GM23338 (cell line): ENCODE measurements around the gene AKR7A3. TPM values are rescaled to one million over a fixed set of nuclear protein-coding genes. Genes with fewer than 3 reads are reported as not detected.

Experiments used
- ATAC-seq: fragments of 200-7000 bp; cut with Tn5 transposase; 3 replicates; pipeline ENCODE4 v1.9.1; 2020
- DNase-seq: peaks from one replicate; pipeline ENCODE4 v3.0.0-alpha.2; 2015; ENCODE audit warnings: low spot score
- H2AFZ ChIP-seq: fragments of 200-600 bp; sonication (generic); 2 replicates; pipeline ENCODE4 v1.8.0; 2016; ENCODE audit warnings: antibody characterized with exemption, mild to moderate bottlenecking, moderate library complexity
- H3F3A ChIP-seq: fragments of 200-600 bp; sonication (generic); replicated peaks from 2 replicates; pipeline ENCODE4 v1.8.0; 2017; ENCODE audit warnings: antibody characterized with exemption, mixed run types, low read depth
- H3K27ac ChIP-seq: fragments of 200-600 bp; sonication (generic); 2 replicates; pipeline ENCODE4 v1.6.1; 2016; ENCODE audit warnings: low read depth
- H3K27me3 ChIP-seq: fragments of 200-600 bp; sonication (generic); 2 replicates; pipeline ENCODE4 v1.8.0; 2016; ENCODE audit warnings: mild to moderate bottlenecking, mixed run types, moderate library complexity; ENCODE audit not compliant: insufficient read depth
- H3K36me3 ChIP-seq: fragments of 200-600 bp; sonication (generic); 2 replicates; pipeline ENCODE4 v1.8.0; 2016; ENCODE audit warnings: mild to moderate bottlenecking; ENCODE audit not compliant: insufficient read depth
- H3K4me1 ChIP-seq: fragments of 200-600 bp; sonication (generic); 2 replicates; pipeline ENCODE4 v1.8.0; 2016; ENCODE audit warnings: mild to moderate bottlenecking, moderate library complexity; ENCODE audit not compliant: insufficient read depth
- H3K4me2 ChIP-seq: fragments of 200-600 bp; sonication (generic); 2 replicates; pipeline ENCODE4 v1.7.1; 2017; ENCODE audit warnings: mixed run types
- H3K4me3 ChIP-seq: fragments of 200-600 bp; sonication (generic); 2 replicates; pipeline ENCODE4 v1.6.1; 2016; ENCODE audit warnings: mixed run types
- H3K79me2 ChIP-seq: fragments of 200-600 bp; sonication (generic); replicated peaks from 2 replicates; pipeline ENCODE4 v1.8.0; 2017; ENCODE audit warnings: mild to moderate bottlenecking; ENCODE audit not compliant: insufficient read depth
- H3K9me2 ChIP-seq: fragments of 200-600 bp; sonication (generic); 2 replicates; pipeline ENCODE4 v1.8.0; 2017; ENCODE audit not compliant: insufficient read depth
- H4K20me1 ChIP-seq: fragments of 200-600 bp; sonication (generic); replicated peaks from 2 replicates; pipeline ENCODE4 v1.8.0; 2017; ENCODE audit warnings: mild to moderate bottlenecking; ENCODE audit not compliant: insufficient read depth
- H3K27ac Mint-ChIP-seq: 2 replicates; pipeline ENCODE4 v1.8.0; 2020; ENCODE audit warnings: inconsistent platforms, mild to moderate bottlenecking, moderate library complexity, mixed read lengths
- H3K27me3 Mint-ChIP-seq: 3 replicates; pipeline ENCODE4 v1.8.0; 2022; ENCODE audit warnings: low read depth, mild to moderate bottlenecking, moderate library complexity, mixed read lengths, inconsistent platforms; ENCODE audit not compliant: insufficient read depth, poor library complexity
- H3K36me3 Mint-ChIP-seq: 3 replicates; pipeline ENCODE4 v1.8.0; 2021; ENCODE audit warnings: low read depth, mild to moderate bottlenecking, inconsistent platforms, moderate library complexity, mixed read lengths
- H3K4me1 Mint-ChIP-seq: 3 replicates; pipeline ENCODE4 v1.8.0; 2020; ENCODE audit warnings: mild to moderate bottlenecking, inconsistent platforms, mixed read lengths
- H3K4me3 Mint-ChIP-seq: 3 replicates; pipeline ENCODE4 v1.8.0; 2021; ENCODE audit warnings: moderate library complexity, mild to moderate bottlenecking, inconsistent platforms, mixed read lengths
- H3K9me3 Mint-ChIP-seq: 3 replicates; pipeline ENCODE4 v1.8.0; 2020; ENCODE audit warnings: moderate library complexity, mild to moderate bottlenecking, inconsistent platforms, mixed read lengths
- CREB1 ChIP-seq: fragments of 250-450 bp; sonication (Bioruptor Pico); IDR thresholded peaks from 2 replicates; pipeline ENCODE4 v1.5.0; 2020; ENCODE audit warnings: low read depth, mild to moderate bottlenecking, moderate library complexity
- EZH2 ChIP-seq: fragments of 200-600 bp; sonication (generic); IDR thresholded peaks from one replicate; pipeline ENCODE4 v1.8.0; 2017; ENCODE audit warnings: antibody characterized with exemption, mild to moderate bottlenecking, low read depth; ENCODE audit not compliant: unreplicated experiment
- EZH2phosphoT487 ChIP-seq: fragments of 200-600 bp; sonication (generic); IDR thresholded peaks from one replicate; pipeline ENCODE4 v1.8.1; 2018; ENCODE audit warnings: antibody characterized with exemption; ENCODE audit not compliant: unreplicated experiment
- JUNB ChIP-seq: IDR thresholded peaks from one replicate; pipeline ENCODE4 v1.6.1; 2016; ENCODE audit warnings: antibody characterized with exemption; ENCODE audit not compliant: unreplicated experiment
- POLR2AphosphoS5 ChIP-seq: IDR thresholded peaks from 2 replicates; pipeline ENCODE4 v1.6.1; 2016; ENCODE audit warnings: antibody characterized with exemption, low read depth
- ZNF114 ChIP-seq: fragments of 250-450 bp; sonication (Bioruptor Pico); IDR thresholded peaks from 2 replicates; pipeline ENCODE4 v1.5.0; 2020; ENCODE audit warnings: mild to moderate bottlenecking, moderate library complexity
- ZNF331 ChIP-seq: fragments of 250-450 bp; sonication (Bioruptor Pico); IDR thresholded peaks from 2 replicates; pipeline ENCODE4 v1.5.0; 2020; ENCODE audit warnings: low read depth, mild to moderate bottlenecking, moderate library complexity
- polyA plus RNA-seq: library from polyadenylated mRNA; unstranded; fragments of >200 nt; fragmentation: Nextera tagmentation; extraction: Ambion mirVana; gene quantifications from 2 replicates; pipeline ENCODE4 v1.2.1, GENCODE V29; 2016
- total RNA-seq: library from RNA; depleted of rRNA; stranded (reverse); fragments of >200 nt; shearing (Covaris generic); gene quantifications from 2 replicates; pipeline ENCODE4 v1.2.3, GENCODE V29; 2014
- TF ChIP-seq, protein P1 (sequence below): fragments of 250-450 bp; sonication (Bioruptor Pico); IDR thresholded peaks from 2 replicates; pipeline ENCODE4 v1.5.0; 2020; ENCODE audit warnings: mild to moderate bottlenecking, moderate library complexity
- TF ChIP-seq, protein P2 (sequence below), 2 experiments: fragments of 200-600 bp in 1 of 2; sonication (generic) in 1 of 2; conservative IDR thresholded peaks; 2 replicates each; pipeline versions ENCODE4 v1.5.1 to v1.6.1; 2016 to 2017; ENCODE audit warnings: antibody characterized with exemption in 2 of 2, low read depth in 2 of 2, mild to moderate bottlenecking in 2 of 2, moderate library complexity in 1 of 2
- TF ChIP-seq, protein P3 (sequence below): IDR thresholded peaks from 2 replicates; pipeline ENCODE4 v1.6.1; 2016; ENCODE audit warnings: antibody characterized with exemption

AKR7A3 gene
- total and polyA plus RNA-seq, 2 experiments from 2014 or later, result 0.14 to 0.86 TPM

DNA sequence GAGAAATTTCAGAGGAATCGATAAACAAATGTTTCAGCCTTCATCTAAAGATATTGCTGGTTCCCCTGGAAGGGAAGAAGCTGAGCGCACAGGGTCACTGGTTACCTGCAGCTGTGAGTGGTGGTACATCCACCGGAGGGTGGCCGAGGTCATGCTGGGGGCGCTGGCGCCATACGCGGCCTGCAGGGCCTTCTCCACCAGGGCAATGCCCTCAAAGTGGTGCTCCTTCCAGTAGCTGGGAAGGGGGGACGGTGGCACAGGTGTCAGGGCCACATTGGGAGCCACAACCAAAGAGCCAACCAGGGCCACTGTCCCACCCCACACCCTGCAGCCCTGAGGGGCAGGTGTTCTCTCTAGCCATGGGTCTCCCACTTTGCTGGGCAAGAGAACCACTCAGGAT is 4.7 kb downstream of the AKR7A3 start:
- H3K27ac ChIP-seq, result no peak overlapping the region
- no peaks in the 10 kb centered on the region for H3K9me2 ChIP-seq
- ATAC-seq (no peak), DNase-seq (no peak)
- no peaks in the 10 kb centered on the region for H3K4me1 ChIP-seq
- H3K36me3 ChIP-seq, result no peaks in the 10 kb centered on the region
- Mint-ChIP-seq H3K4me3 (no peak overlapping the region), H3K36me3 (no peaks in the 10 kb centered on the region), H3K9me3 (no peaks in the 10 kb centered on the region), H3K4me1 (no peaks in the 10 kb centered on the region), H3K27me3 (peaks cover 22% of the 10 kb centered on the region), H3K27ac (no peak overlapping the region)
- no peaks in the 10 kb centered on the region for H3F3A ChIP-seq
- H3K27me3 ChIP-seq, result peaks cover 21% of the 10 kb centered on the region
- no peak overlapping the region for H2AFZ ChIP-seq
- peaks cover 3% of the 10 kb centered on the region for H4K20me1 ChIP-seq
- H3K4me2 ChIP-seq, result no peak overlapping the region
- no peaks in the 10 kb centered on the region for H3K79me2 ChIP-seq
- TF ChIP-seq POLR2AphosphoS5 (no peak), CREB1 (CRISPR knock-in tag) (no peak), JUNB (no peak)
- no peak overlapping the region for H3K4me3 ChIP-seq

DNA sequence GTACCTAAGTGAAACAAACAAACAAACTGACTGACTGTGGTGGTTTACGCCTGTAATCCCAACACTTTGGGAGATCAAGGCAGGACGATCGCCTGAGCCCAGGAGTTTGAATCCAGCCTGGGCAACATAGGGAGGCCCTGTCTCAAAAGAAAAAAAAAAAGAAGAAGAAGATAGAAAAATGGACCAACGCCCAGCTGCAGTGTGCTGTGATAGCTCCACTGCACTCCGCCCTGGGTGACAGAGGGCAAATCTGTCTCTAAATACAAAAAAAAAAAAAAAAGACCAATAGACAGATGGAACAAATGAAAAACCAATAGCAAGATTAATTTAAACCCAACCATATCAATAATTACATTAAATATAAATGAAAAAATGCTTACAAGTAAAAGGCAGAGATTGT is 13.9 kb downstream of the AKR7A3 start:
- Mint-ChIP-seq H3K4me3 (peak overlapping the region; percentile 62), H3K9me3 (peaks cover 3% of the 10 kb centered on the region; the same call in 2 of the 3 replicates), H3K36me3 (peaks cover 2% of the 10 kb centered on the region; the same call in 2 of the 3 replicates), H3K4me1 (peaks cover 3% of the 10 kb centered on the region; the same call in 1 of the 3 replicates), H3K27ac (no peak overlapping the region), H3K27me3 (peaks cover 33% of the 10 kb centered on the region)
- DNase-seq, result no peak
- Histone ChIP-seq H3K9me2 (no peaks in the 10 kb centered on the region), H3K27me3 (peaks cover 34% of the 10 kb centered on the region), H3K4me3 (peak overlapping the region; percentile 51), H4K20me1 (no peaks in the 10 kb centered on the region), H3K27ac (no peak overlapping the region), H3K36me3 (no peaks in the 10 kb centered on the region), H3K4me2 (0 out of 2 replicates have a peak overlapping the region, but pooled peaks have one; percentile 76), H2AFZ (peak overlapping the region; percentile 95), H3K79me2 (no peaks in the 10 kb centered on the region), H3K4me1 (no peaks in the 10 kb centered on the region), H3F3A (no peaks in the 10 kb centered on the region)
- no peak for ATAC-seq
- TF ChIP-seq, protein P1, sequence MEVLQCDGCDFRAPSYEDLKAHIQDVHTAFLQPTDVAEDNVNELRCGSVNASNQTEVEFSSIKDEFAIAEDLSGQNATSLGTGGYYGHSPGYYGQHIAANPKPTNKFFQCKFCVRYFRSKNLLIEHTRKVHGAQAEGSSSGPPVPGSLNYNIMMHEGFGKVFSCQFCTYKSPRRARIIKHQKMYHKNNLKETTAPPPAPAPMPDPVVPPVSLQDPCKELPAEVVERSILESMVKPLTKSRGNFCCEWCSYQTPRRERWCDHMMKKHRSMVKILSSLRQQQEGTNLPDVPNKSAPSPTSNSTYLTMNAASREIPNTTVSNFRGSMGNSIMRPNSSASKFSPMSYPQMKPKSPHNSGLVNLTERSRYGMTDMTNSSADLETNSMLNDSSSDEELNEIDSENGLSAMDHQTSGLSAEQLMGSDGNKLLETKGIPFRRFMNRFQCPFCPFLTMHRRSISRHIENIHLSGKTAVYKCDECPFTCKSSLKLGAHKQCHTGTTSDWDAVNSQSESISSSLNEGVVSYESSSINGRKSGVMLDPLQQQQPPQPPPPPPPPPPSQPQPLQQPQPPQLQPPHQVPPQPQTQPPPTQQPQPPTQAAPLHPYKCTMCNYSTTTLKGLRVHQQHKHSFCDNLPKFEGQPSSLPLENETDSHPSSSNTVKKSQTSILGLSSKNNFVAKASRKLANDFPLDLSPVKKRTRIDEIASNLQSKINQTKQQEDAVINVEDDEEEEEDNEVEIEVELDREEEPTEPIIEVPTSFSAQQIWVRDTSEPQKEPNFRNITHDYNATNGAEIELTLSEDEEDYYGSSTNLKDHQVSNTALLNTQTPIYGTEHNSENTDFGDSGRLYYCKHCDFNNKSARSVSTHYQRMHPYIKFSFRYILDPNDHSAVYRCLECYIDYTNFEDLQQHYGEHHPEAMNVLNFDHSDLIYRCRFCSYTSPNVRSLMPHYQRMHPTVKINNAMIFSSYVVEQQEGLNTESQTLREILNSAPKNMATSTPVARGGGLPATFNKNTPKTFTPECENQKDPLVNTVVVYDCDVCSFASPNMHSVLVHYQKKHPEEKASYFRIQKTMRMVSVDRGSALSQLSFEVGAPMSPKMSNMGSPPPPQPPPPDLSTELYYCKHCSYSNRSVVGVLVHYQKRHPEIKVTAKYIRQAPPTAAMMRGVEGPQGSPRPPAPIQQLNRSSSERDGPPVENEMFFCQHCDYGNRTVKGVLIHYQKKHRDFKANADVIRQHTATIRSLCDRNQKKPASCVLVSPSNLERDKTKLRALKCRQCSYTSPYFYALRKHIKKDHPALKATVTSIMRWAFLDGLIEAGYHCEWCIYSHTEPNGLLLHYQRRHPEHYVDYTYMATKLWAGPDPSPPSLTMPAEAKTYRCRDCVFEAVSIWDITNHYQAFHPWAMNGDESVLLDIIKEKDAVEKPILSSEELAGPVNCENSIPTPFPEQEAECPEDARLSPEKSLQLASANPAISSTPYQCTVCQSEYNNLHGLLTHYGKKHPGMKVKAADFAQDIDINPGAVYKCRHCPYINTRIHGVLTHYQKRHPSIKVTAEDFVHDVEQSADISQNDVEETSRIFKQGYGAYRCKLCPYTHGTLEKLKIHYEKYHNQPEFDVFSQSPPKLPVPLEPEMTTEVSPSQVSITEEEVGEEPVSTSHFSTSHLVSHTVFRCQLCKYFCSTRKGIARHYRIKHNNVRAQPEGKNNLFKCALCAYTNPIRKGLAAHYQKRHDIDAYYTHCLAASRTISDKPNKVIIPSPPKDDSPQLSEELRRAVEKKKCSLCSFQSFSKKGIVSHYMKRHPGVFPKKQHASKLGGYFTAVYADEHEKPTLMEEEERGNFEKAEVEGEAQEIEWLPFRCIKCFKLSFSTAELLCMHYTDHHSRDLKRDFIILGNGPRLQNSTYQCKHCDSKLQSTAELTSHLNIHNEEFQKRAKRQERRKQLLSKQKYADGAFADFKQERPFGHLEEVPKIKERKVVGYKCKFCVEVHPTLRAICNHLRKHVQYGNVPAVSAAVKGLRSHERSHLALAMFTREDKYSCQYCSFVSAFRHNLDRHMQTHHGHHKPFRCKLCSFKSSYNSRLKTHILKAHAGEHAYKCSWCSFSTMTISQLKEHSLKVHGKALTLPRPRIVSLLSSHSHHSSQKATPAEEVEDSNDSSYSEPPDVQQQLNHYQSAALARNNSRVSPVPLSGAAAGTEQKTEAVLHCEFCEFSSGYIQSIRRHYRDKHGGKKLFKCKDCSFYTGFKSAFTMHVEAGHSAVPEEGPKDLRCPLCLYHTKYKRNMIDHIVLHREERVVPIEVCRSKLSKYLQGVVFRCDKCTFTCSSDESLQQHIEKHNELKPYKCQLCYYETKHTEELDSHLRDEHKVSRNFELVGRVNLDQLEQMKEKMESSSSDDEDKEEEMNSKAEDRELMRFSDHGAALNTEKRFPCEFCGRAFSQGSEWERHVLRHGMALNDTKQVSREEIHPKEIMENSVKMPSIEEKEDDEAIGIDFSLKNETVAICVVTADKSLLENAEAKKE, result no peak
- TF ChIP-seq CREB1 (CRISPR knock-in tag) (no peak), ZNF114 (no peak), EZH2phosphoT487 (no peak), EZH2 (no peak), POLR2AphosphoS5 (no peak), ZNF331 (no peak)
- TF ChIP-seq, protein P2, sequence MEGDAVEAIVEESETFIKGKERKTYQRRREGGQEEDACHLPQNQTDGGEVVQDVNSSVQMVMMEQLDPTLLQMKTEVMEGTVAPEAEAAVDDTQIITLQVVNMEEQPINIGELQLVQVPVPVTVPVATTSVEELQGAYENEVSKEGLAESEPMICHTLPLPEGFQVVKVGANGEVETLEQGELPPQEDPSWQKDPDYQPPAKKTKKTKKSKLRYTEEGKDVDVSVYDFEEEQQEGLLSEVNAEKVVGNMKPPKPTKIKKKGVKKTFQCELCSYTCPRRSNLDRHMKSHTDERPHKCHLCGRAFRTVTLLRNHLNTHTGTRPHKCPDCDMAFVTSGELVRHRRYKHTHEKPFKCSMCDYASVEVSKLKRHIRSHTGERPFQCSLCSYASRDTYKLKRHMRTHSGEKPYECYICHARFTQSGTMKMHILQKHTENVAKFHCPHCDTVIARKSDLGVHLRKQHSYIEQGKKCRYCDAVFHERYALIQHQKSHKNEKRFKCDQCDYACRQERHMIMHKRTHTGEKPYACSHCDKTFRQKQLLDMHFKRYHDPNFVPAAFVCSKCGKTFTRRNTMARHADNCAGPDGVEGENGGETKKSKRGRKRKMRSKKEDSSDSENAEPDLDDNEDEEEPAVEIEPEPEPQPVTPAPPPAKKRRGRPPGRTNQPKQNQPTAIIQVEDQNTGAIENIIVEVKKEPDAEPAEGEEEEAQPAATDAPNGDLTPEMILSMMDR (conservative IDR thresholded peaks at IDR 0.05; ENCODE audit: low read depth in 2 of 2), result no peak
- TF ChIP-seq, protein P3, sequence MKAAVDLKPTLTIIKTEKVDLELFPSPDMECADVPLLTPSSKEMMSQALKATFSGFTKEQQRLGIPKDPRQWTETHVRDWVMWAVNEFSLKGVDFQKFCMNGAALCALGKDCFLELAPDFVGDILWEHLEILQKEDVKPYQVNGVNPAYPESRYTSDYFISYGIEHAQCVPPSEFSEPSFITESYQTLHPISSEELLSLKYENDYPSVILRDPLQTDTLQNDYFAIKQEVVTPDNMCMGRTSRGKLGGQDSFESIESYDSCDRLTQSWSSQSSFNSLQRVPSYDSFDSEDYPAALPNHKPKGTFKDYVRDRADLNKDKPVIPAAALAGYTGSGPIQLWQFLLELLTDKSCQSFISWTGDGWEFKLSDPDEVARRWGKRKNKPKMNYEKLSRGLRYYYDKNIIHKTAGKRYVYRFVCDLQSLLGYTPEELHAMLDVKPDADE, result no peak
